ENCODE results near the gene SHISA7.
A peak's percentile ranks its signal among the peaks of the same experiment; 100 is the strongest.

SHISA7 gene

GRCh38 chr19:55437410-55437809 lies 5.7 kb downstream of the SHISA7 start (continued):
- TF ChIP-seq, protein P1, sequence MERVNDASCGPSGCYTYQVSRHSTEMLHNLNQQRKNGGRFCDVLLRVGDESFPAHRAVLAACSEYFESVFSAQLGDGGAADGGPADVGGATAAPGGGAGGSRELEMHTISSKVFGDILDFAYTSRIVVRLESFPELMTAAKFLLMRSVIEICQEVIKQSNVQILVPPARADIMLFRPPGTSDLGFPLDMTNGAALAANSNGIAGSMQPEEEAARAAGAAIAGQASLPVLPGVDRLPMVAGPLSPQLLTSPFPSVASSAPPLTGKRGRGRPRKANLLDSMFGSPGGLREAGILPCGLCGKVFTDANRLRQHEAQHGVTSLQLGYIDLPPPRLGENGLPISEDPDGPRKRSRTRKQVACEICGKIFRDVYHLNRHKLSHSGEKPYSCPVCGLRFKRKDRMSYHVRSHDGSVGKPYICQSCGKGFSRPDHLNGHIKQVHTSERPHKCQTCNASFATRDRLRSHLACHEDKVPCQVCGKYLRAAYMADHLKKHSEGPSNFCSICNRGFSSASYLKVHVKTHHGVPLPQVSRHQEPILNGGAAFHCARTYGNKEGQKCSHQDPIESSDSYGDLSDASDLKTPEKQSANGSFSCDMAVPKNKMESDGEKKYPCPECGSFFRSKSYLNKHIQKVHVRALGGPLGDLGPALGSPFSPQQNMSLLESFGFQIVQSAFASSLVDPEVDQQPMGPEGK (tag by site-specific recombination; IDR thresholded peaks at IDR 0.05): peak; percentile 26; the same call in 1 of the 2 replicates
- peak; percentile 33; the same call in 1 of the 2 replicates for TF ChIP-seq KLF8 (tag by site-specific recombination; IDR thresholded peaks at IDR 0.05)

DNA sequence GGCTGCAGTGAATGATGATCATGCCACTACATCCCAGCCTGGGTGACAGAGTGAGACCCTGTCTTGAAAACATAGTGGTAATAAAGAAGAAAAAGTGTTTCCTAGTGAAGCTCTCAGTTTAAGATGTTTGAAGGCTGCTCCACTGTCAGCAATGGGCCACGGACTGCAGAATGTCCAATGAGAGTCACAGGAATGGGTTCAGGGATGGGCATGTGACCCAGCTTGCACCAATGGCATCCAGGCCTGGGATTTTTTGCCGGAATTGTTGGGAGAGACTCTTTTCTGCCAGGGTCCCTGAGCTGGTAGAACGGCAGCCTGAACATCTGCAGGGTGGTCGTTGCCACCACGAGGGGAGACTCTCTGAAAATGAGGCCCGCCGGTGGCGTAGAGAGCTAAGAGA lies 6.3 kb downstream of the SHISA7 start:
- Histone ChIP-seq H3K4me3 (ENCODE audit: low read depth, low read length) (no peak overlapping the region), H3K36me3 (ENCODE audit: control insufficient read depth in 2 of 2, insufficient read depth in 1 of 2, low read length in 2 of 2) (no peaks in the 10 kb centered on the region), H3K9me3 (ENCODE audit: control insufficient read depth, insufficient read depth, low read depth, low read length) (no peaks in the 10 kb centered on the region), H3K4me1 (ENCODE audit: control insufficient read depth, insufficient read depth, low read length) (peaks cover 1% of the 10 kb centered on the region; the same call in 1 of the 2 replicates), H3K27ac (ENCODE audit: extremely low read depth, low read depth, low read length) (no peak overlapping the region)
- ChIA-PET POLR2A (interaction anchor here (0.5 to 1.8 kb wide), 7 partner anchors 25 to 250 kb away, joined by 3 to 13 read pairs (median 3); partner anchors contain the start of genes ISOC2, UBE2S and ZNF628), CTCF (interaction anchor here (0.7 to 1.8 kb wide), 6 partner anchors 17 to 358 kb away, joined by 4 to 7 read pairs (median 4); no protein-coding TSS in a partner anchor)
- TF ChIP-seq ZNF837 (tag by site-specific recombination; IDR thresholded peaks at IDR 0.05): no peak
- no peak for TF ChIP-seq BCL11A (tag by site-specific recombination; IDR thresholded peaks at IDR 0.05; ENCODE audit: low read depth)
- no peak for TF ChIP-seq SP3 (tag by site-specific recombination; IDR thresholded peaks at IDR 0.05)
- TF ChIP-seq, protein P2, sequence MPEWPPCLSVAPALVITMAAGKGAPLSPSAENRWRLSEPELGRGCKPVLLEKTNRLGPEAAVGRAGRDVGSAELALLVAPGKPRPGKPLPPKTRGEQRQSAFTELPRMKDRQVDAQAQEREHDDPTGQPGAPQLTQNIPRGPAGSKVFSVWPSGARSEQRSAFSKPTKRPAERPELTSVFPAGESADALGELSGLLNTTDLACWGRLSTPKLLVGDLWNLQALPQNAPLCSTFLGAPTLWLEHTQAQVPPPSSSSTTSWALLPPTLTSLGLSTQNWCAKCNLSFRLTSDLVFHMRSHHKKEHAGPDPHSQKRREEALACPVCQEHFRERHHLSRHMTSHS (tag by site-specific recombination; IDR thresholded peaks at IDR 0.05): no peak
- TF ChIP-seq, protein P3, sequence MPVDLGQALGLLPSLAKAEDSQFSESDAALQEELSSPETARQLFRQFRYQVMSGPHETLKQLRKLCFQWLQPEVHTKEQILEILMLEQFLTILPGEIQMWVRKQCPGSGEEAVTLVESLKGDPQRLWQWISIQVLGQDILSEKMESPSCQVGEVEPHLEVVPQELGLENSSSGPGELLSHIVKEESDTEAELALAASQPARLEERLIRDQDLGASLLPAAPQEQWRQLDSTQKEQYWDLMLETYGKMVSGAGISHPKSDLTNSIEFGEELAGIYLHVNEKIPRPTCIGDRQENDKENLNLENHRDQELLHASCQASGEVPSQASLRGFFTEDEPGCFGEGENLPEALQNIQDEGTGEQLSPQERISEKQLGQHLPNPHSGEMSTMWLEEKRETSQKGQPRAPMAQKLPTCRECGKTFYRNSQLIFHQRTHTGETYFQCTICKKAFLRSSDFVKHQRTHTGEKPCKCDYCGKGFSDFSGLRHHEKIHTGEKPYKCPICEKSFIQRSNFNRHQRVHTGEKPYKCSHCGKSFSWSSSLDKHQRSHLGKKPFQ (tag by site-specific recombination; IDR thresholded peaks at IDR 0.05): no peak
- TF ChIP-seq PRDM1 (tag by site-specific recombination; IDR thresholded peaks at IDR 0.05): no peak
- TF ChIP-seq ZNF16 (tag by site-specific recombination; IDR thresholded peaks at IDR 0.05; ENCODE audit: low read depth): no peak
- TF ChIP-seq TCF7L2 (IDR thresholded peaks at IDR 0.05; ENCODE audit: borderline replicate concordance, low read depth, low read length): no peak
- TF ChIP-seq GLI4 (tag by site-specific recombination; IDR thresholded peaks at IDR 0.05): no peak
- no peak for TF ChIP-seq ZNF792 (tag by site-specific recombination; IDR thresholded peaks at IDR 0.05)

DNA sequence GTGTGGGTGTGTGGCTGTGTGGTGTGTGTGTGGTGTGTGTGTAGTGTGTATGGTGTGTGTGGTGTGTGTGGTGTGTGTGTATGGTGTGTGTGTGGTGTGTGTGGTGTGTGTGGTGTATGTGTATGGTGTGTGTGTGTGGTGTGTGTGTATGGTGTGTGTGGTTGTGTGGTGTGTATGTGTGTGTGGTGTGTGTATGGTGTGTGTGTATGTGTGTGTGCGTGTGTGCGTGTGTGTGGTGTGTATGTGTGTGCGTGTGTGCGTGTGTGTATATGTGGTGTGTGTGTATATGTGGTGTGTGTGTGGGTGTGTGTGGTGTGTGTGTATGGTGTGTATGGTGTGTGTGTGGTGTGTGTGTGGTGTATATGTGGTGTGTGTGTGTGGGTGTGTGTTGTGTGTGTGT lies 8.1 kb downstream of the SHISA7 start:
- no peaks in the 10 kb centered on the region for H3K36me3 ChIP-seq (ENCODE audit: control insufficient read depth in 2 of 2, insufficient read depth in 1 of 2, low read length in 2 of 2)
- ChIA-PET CTCF (no interaction called here), POLR2A (interaction anchor here (0.7 kb wide), 1 partner anchor 28 kb away, joined by 3 read pairs; the partner anchor contains the start of gene UBE2S)
- H3K4me3 ChIP-seq (ENCODE audit: low read depth, low read length): no peak overlapping the region
- H3K9me3 ChIP-seq (ENCODE audit: control insufficient read depth, insufficient read depth, low read depth, low read length): no peaks in the 10 kb centered on the region
- H3K27ac ChIP-seq (ENCODE audit: extremely low read depth, low read depth, low read length): no peak overlapping the region
- H3K4me1 ChIP-seq (ENCODE audit: control insufficient read depth, insufficient read depth, low read length): no peaks in the 10 kb centered on the region; the same call in 1 of the 2 replicates
- TF ChIP-seq BCL11A (tag by site-specific recombination; IDR thresholded peaks at IDR 0.05; ENCODE audit: low read depth) (no peak), ZNF140 (tag by site-specific recombination; IDR thresholded peaks at IDR 0.05) (no peak), ZNF311 (tag by site-specific recombination; IDR thresholded peaks at IDR 0.05; ENCODE audit: borderline replicate concordance) (0 out of 2 replicates have a peak, but pooled peaks have one; percentile 12), ZNF555 (tag by site-specific recombination; conservative IDR thresholded peaks at IDR 0.05) (no peak), ZSCAN4 (tag by site-specific recombination; IDR thresholded peaks at IDR 0.05) (peak; percentile 98), ZNF792 (tag by site-specific recombination; IDR thresholded peaks at IDR 0.05) (no peak), ZNF155 (tag by site-specific recombination; IDR thresholded peaks at IDR 0.05) (no peak), ZNF133 (tag by site-specific recombination; IDR thresholded peaks at IDR 0.05) (no peak), ZNF639 (tag by site-specific recombination; IDR thresholded peaks at IDR 0.05) (no peak), ZNF280C (tag by site-specific recombination; IDR thresholded peaks at IDR 0.05) (no peak)
